Measurements from ENCODE around the gene NDFIP2.

Gene NDFIP2

GRCh38 chr13:79447141-79447540, 33.8 kb upstream of the NDFIP2 start:
- no peak overlapping the region for H3K27ac ChIP-seq (ENCODE audit: low read length)
- H3K4me3 ChIP-seq (ENCODE audit: low read length) = no peak overlapping the region
- H3K27me3 ChIP-seq (ENCODE audit: control insufficient read depth, insufficient read depth, low read length) = no peaks in the 10 kb centered on the region
- no peaks in the 10 kb centered on the region for H3K36me3 ChIP-seq (ENCODE audit: control insufficient read depth, insufficient read depth, low read length)
- no peaks in the 10 kb centered on the region for H3K9me3 ChIP-seq (ENCODE audit: control insufficient read depth, insufficient read depth, low read length)
- no peaks in the 10 kb centered on the region for H3K4me1 ChIP-seq (ENCODE audit: control insufficient read depth, insufficient read depth, low read length)
- WGBS (ENCODE audit: insufficient coverage, insufficient read length) = no CpG with 5 or more reads among the region's 4 CpGs
- no peak for DNase-seq (ENCODE audit: low read depth, low spot score)

DNA sequence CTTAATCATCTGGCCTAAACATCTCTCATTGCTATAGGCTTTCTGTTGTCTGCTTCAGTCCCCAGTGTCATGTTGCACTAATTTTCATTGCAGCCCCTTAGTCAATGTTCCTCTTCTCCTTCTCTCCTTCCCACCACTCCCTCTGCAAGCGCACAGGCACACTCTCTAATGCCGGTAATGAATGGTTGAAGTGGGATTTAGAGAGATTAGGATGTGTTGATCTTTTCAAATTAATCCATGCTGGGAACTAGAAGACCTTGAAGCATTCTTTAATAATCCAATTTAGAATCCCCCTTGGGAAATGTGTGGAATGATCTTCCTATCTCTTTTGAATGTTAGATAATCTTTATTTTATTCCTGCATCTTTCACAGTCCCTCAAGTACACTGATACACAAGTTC, 33.2 kb upstream of the NDFIP2 start:
- no peaks in the 10 kb centered on the region for H3K36me3 ChIP-seq (ENCODE audit: control insufficient read depth, insufficient read depth, low read length)
- no CpG with 5 or more reads among the region's 2 CpGs for WGBS (ENCODE audit: insufficient coverage, insufficient read length)
- no peak overlapping the region for H3K4me3 ChIP-seq (ENCODE audit: low read length)
- H3K9me3 ChIP-seq (ENCODE audit: control insufficient read depth, insufficient read depth, low read length) = no peaks in the 10 kb centered on the region
- no peaks in the 10 kb centered on the region for H3K4me1 ChIP-seq (ENCODE audit: control insufficient read depth, insufficient read depth, low read length)
- H3K27ac ChIP-seq (ENCODE audit: low read length) = no peak overlapping the region
- H3K27me3 ChIP-seq (ENCODE audit: control insufficient read depth, insufficient read depth, low read length) = no peaks in the 10 kb centered on the region
- DNase-seq (ENCODE audit: low read depth, low spot score) = no peak

DNA sequence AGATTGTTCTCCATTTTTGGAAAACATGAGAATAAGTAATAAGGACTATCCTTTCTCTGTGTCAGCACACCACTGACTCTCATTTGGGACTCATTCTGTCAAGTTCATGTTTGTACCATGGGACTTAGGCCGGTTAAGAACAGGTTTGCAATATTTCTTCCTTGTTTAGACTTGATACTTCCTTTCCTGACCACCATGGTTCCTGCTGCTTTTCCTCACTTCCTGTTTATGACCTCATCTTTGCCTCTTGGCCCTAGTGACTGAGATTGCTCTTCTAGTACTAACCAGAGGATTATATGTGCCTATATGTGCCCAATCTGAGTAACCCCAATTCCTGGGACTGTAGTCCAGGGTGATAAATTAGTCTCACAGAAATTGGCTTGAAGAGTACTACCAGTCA, 32.5 kb upstream of the NDFIP2 start:
- no peaks in the 10 kb centered on the region for H3K4me1 ChIP-seq (ENCODE audit: control insufficient read depth, insufficient read depth, low read length)
- H3K27me3 ChIP-seq (ENCODE audit: control insufficient read depth, insufficient read depth, low read length) = no peaks in the 10 kb centered on the region
- WGBS (ENCODE audit: insufficient coverage, insufficient read length) = no CpG with 5 or more reads among the region's 1 CpG
- H3K36me3 ChIP-seq (ENCODE audit: control insufficient read depth, insufficient read depth, low read length) = no peaks in the 10 kb centered on the region
- no peak overlapping the region for H3K4me3 ChIP-seq (ENCODE audit: low read length)
- no peak overlapping the region for H3K27ac ChIP-seq (ENCODE audit: low read length)
- DNase-seq (ENCODE audit: low read depth, low spot score) = no peak
- H3K9me3 ChIP-seq (ENCODE audit: control insufficient read depth, insufficient read depth, low read length) = no peaks in the 10 kb centered on the region

DNA sequence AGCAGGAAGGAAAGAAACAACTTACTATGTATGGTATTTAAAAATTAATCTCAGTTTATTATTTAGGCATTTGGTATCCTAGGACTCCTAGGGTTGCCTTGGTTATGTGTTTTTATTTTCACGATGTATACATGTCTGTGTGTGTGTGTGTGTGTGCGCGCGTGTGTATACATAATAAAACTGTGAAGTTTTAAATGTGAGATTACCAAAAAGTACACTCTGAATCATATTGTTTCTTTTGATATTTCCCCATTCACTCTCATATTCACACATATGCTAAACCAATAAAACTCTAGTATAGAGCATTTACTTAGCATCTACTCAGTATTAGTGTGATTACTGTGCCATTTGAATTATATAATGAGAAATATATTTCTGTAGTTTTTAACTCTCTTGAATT, 30.8 kb upstream of the NDFIP2 start:
- Histone ChIP-seq H3K27ac (ENCODE audit: low read length) (no peak overlapping the region), H3K4me3 (ENCODE audit: low read length) (no peak overlapping the region), H3K9me3 (ENCODE audit: control insufficient read depth, insufficient read depth, low read length) (no peaks in the 10 kb centered on the region), H3K36me3 (ENCODE audit: control insufficient read depth, insufficient read depth, low read length) (no peaks in the 10 kb centered on the region), H3K4me1 (ENCODE audit: control insufficient read depth, insufficient read depth, low read length) (no peaks in the 10 kb centered on the region), H3K27me3 (ENCODE audit: control insufficient read depth, insufficient read depth, low read length) (no peaks in the 10 kb centered on the region)
- no peak for DNase-seq (ENCODE audit: low read depth, low spot score)
- no CpG with 5 or more reads among the region's 4 CpGs for WGBS (ENCODE audit: insufficient coverage, insufficient read length)

DNA sequence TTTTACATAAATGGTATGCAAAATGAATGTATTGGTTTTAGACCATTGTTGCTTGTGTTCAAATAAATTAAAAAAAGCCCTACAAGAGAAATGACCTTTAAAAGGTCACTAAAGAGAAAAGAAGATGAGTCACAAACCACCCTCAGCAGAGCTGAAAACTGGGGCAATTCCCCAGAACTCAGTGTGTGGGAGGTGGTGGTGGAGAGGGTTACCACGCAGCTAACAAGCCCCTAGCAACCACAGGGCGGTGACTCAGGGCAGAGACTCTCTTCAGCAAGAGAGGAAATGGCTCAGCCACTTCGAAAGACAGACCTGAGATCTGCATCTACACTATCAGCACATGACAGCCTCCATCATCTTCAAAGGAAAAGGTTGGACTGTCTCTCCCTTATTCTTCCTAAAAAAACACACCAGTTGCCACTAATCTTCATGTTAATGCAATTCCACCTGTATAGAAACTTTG, 29.4 kb upstream of the NDFIP2 start:
- no peaks in the 10 kb centered on the region for H3K27me3 ChIP-seq (ENCODE audit: control insufficient read depth, insufficient read depth, low read length)
- no peak overlapping the region for H3K4me3 ChIP-seq (ENCODE audit: low read length)
- H3K36me3 ChIP-seq (ENCODE audit: control insufficient read depth, insufficient read depth, low read length) = no peaks in the 10 kb centered on the region
- no CpG with 5 or more reads among the region's 3 CpGs for WGBS (ENCODE audit: insufficient coverage, insufficient read length)
- H3K27ac ChIP-seq (ENCODE audit: low read length) = no peak overlapping the region
- peak; percentile 9 for DNase-seq (ENCODE audit: low read depth, low spot score)
- H3K4me1 ChIP-seq (ENCODE audit: control insufficient read depth, insufficient read depth, low read length) = no peaks in the 10 kb centered on the region
- H3K9me3 ChIP-seq (ENCODE audit: control insufficient read depth, insufficient read depth, low read length) = no peaks in the 10 kb centered on the region

DNA sequence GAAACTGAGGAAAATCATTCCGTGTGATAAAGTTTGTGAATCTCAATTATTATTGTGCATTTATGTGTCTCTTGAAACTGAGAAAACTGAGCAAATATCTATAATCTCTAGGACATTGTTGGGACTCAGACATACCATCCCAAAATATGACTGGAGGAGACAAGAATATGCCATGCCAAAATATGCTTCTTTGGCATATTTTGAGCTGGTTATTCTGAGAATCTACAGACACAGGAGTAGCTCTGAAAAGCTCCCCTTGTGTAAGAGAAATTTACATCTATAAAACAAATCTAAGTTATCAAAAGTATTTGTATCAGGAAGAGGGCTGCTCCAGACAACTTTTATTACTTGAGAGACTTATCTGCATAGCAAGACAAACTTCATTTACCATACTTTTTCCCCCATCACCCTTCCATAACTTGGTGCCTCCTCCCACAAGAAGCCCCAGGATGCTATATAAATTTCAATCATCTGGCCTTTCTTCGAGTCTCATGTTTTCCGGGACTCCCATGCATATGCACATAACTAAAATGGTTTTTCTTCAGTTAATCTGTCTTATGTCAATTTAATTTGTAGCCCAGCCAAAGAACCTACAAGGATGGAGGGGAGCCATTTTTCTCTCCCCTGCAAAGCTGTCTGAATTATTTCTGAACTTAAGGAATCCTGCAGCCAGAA, 28.6 kb upstream of the NDFIP2 start:
- no peak overlapping the region for H3K27ac ChIP-seq (ENCODE audit: low read length)
- no peaks in the 10 kb centered on the region for H3K4me1 ChIP-seq (ENCODE audit: control insufficient read depth, insufficient read depth, low read length)
- H3K36me3 ChIP-seq (ENCODE audit: control insufficient read depth, insufficient read depth, low read length) = no peaks in the 10 kb centered on the region
- DNase-seq (ENCODE audit: low read depth, low spot score) = no peak
- no peak overlapping the region for H3K4me3 ChIP-seq (ENCODE audit: low read length)
- no CpG with 5 or more reads among the region's 3 CpGs for WGBS (ENCODE audit: insufficient coverage, insufficient read length)
- no peaks in the 10 kb centered on the region for H3K27me3 ChIP-seq (ENCODE audit: control insufficient read depth, insufficient read depth, low read length)
- no peaks in the 10 kb centered on the region for H3K9me3 ChIP-seq (ENCODE audit: control insufficient read depth, insufficient read depth, low read length)

DNA sequence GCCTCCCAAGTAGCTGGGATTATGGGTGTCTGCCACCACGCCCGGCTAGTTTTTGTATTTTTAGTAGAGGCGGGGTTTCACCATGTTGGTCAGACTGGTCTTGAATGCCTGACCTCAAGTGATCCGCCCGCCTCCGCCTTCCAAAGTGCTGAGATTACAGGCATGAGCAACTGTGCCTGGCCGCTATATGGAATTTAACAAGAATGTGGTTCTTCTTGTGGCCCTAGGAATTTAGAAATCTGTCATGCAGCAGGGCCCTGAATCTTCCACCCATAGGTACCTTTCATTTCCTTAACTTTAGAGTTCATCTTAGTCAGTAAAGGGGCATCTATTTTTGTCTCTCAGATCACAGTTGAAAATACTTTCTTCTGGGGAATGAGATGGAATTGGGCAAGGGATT, 25.6 kb upstream of the NDFIP2 start:
- no CpG with 5 or more reads among the region's 7 CpGs for WGBS (ENCODE audit: insufficient coverage, insufficient read length)
- H3K27ac ChIP-seq (ENCODE audit: low read length) = no peak overlapping the region
- no peaks in the 10 kb centered on the region for H3K4me1 ChIP-seq (ENCODE audit: control insufficient read depth, insufficient read depth, low read length)
- no peaks in the 10 kb centered on the region for H3K9me3 ChIP-seq (ENCODE audit: control insufficient read depth, insufficient read depth, low read length)
- no peaks in the 10 kb centered on the region for H3K36me3 ChIP-seq (ENCODE audit: control insufficient read depth, insufficient read depth, low read length)
- no peak for DNase-seq (ENCODE audit: low read depth, low spot score)
- H3K27me3 ChIP-seq (ENCODE audit: control insufficient read depth, insufficient read depth, low read length) = no peaks in the 10 kb centered on the region
- H3K4me3 ChIP-seq (ENCODE audit: low read length) = no peak overlapping the region

GRCh38 chr13:79456051-79456450, 24.9 kb upstream of the NDFIP2 start:
- H3K4me1 ChIP-seq (ENCODE audit: control insufficient read depth, insufficient read depth, low read length) = no peaks in the 10 kb centered on the region
- H3K9me3 ChIP-seq (ENCODE audit: control insufficient read depth, insufficient read depth, low read length) = no peaks in the 10 kb centered on the region
- H3K27me3 ChIP-seq (ENCODE audit: control insufficient read depth, insufficient read depth, low read length) = no peaks in the 10 kb centered on the region
- no peak for DNase-seq (ENCODE audit: low read depth, low spot score)
- no peak overlapping the region for H3K27ac ChIP-seq (ENCODE audit: low read length)
- H3K36me3 ChIP-seq (ENCODE audit: control insufficient read depth, insufficient read depth, low read length) = no peaks in the 10 kb centered on the region
- no peak overlapping the region for H3K4me3 ChIP-seq (ENCODE audit: low read length)
- WGBS (ENCODE audit: insufficient coverage, insufficient read length) = no CpG with 5 or more reads among the region's 1 CpG

DNA sequence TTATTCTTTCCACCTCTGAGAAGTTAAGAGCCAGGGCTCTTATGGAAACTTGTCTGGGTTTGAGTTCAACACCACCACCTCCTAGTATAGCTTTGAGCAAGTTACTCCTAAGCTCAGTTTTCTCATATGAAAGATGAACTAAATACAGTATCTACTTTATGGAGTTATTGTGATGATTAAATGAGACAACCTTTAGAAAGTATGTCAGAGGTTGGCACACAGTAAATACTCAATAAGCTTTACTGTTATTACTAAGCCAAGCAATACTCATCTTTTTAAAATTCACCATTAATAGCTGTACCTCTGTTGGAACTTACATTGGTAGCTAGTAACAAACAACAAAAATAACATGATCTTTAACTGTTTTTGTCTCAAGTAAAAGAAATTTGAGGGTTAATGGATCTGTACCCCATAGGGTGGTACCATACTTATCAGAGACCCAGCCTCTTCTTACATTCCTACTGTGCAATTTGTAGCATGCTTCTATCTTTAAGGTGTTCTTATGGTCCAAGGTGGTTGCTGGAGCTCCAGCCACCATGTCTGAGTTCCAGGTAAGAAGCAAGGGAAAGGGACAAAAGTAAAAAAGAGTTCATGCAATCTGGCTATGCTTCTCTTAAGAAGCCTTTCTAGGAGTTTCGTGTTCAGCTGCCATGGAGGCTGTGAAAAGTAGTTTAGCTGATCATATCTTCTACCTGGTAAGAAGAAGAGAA, 24.1 kb upstream of the NDFIP2 start:
- Histone ChIP-seq H3K9me3 (ENCODE audit: control insufficient read depth, insufficient read depth, low read length) (no peaks in the 10 kb centered on the region), H3K27me3 (ENCODE audit: control insufficient read depth, insufficient read depth, low read length) (no peaks in the 10 kb centered on the region), H3K4me1 (ENCODE audit: control insufficient read depth, insufficient read depth, low read length) (no peaks in the 10 kb centered on the region), H3K36me3 (ENCODE audit: control insufficient read depth, insufficient read depth, low read length) (no peaks in the 10 kb centered on the region), H3K27ac (ENCODE audit: low read length) (no peak overlapping the region), H3K4me3 (ENCODE audit: low read length) (no peak overlapping the region)
- no CpG with 5 or more reads among the region's 1 CpG for WGBS (ENCODE audit: insufficient coverage, insufficient read length)
- no peak for DNase-seq (ENCODE audit: low read depth, low spot score)

GRCh38 chr13:79457390-79457789, 23.6 kb upstream of the NDFIP2 start:
- DNase-seq (ENCODE audit: low read depth, low spot score) = no peak
- H3K27ac ChIP-seq (ENCODE audit: low read length) = no peak overlapping the region
- no peaks in the 10 kb centered on the region for H3K36me3 ChIP-seq (ENCODE audit: control insufficient read depth, insufficient read depth, low read length)
- H3K9me3 ChIP-seq (ENCODE audit: control insufficient read depth, insufficient read depth, low read length) = no peaks in the 10 kb centered on the region
- no peak overlapping the region for H3K4me3 ChIP-seq (ENCODE audit: low read length)
- H3K27me3 ChIP-seq (ENCODE audit: control insufficient read depth, insufficient read depth, low read length) = no peaks in the 10 kb centered on the region
- no peaks in the 10 kb centered on the region for H3K4me1 ChIP-seq (ENCODE audit: control insufficient read depth, insufficient read depth, low read length)
- WGBS (ENCODE audit: insufficient coverage, insufficient read length) = no CpG with 5 or more reads among the region's 1 CpG

- no peak for DNase-seq (ENCODE audit: low read depth, low spot score)
- H3K4me3 ChIP-seq (ENCODE audit: low read length) = no peak overlapping the region
- no peaks in the 10 kb centered on the region for H3K27me3 ChIP-seq (ENCODE audit: control insufficient read depth, insufficient read depth, low read length)
- no peaks in the 10 kb centered on the region for H3K9me3 ChIP-seq (ENCODE audit: control insufficient read depth, insufficient read depth, low read length)
- WGBS (ENCODE audit: insufficient coverage, insufficient read length) = no CpG with 5 or more reads among the region's 2 CpGs
- H3K36me3 ChIP-seq (ENCODE audit: control insufficient read depth, insufficient read depth, low read length) = no peaks in the 10 kb centered on the region
- H3K27ac ChIP-seq (ENCODE audit: low read length) = no peak overlapping the region
- no peaks in the 10 kb centered on the region for H3K4me1 ChIP-seq (ENCODE audit: control insufficient read depth, insufficient read depth, low read length)
Observed at GRCh38 chr13:79457948-79458347, 23.0 kb upstream of the NDFIP2 start.
